ENCODE measurements around the gene JMJD6.
"Not testable (repeated sequence)": the region's sequence is repeated elsewhere in the genome, so short reads cannot be mapped to it uniquely, and the experiment has no call there.

Gene JMJD6

DNA sequence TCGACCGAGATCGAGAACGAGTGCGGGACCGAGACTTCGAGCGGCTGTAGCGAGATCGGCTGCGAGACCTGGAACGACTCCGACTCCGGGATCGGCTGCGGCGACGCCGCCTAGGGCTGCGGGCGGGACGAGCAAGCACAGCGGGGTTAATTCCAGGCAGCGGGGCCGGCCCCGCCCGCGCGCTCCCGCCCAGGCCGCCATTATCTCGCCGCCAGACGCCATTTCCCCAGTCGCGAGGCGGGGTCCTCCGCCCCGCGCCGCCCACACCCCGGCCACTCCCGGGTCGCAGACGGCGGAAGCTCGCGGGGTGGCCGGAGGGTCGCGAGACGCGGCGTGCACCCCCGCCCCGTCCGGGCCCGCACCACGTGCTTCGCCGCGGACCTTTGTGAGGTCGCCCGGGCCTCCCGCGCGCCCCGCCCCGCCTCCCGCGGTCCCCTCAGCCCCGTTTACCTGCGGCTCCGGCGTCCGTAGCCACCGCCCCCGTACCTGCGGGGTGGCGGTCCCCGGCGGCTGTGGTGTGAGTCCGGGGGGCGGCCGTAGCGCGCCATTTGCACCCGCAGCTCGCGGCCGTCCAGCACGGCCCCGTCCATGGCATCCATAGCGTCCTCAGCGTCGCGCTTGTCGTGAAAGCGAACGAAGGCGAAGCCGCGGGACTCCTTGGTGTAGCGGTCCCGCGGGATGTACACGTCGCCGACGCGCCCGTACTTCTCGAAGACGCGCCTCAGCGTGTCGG, 10.1 kb upstream of the JMJD6 start:
- DNase-seq (ENCODE audit: low read depth in 2 of 2) = no peak

DNA sequence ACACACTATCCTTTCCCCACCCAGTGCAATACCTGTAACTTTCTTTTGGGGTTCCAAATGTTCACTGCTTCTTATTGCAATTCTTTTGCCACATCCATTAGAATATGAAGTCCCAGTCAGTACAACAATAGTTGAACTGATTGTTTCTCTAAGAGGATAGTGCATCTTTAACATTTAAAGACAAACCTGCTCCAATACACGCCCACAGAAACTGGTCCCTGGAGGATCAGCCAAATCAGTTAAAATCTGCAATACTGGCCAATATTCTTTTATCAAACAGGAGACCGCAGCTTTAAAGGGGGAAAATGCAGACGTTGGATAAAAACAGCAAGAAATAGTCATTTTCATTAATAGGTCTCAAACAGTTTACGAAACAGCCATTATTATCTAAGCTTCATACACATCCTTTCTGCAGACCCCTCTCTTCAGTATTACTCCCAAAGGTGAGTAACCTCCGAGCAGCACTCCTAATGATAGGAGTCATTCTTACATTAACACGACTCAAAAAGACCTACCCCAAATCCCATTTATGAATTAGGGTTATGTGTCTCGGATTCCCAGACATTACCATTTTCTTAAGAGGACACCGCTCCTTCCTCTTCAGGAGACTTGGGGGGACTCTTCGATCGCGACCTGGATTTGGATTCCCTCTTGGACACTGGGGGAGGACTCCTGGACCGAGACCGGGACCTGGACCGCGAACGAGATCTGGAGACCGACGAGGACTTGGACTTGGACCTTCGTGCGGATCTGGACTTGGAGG, 9.4 kb upstream of the JMJD6 start:
- no peak for DNase-seq (ENCODE audit: low read depth in 2 of 2)

DNA sequence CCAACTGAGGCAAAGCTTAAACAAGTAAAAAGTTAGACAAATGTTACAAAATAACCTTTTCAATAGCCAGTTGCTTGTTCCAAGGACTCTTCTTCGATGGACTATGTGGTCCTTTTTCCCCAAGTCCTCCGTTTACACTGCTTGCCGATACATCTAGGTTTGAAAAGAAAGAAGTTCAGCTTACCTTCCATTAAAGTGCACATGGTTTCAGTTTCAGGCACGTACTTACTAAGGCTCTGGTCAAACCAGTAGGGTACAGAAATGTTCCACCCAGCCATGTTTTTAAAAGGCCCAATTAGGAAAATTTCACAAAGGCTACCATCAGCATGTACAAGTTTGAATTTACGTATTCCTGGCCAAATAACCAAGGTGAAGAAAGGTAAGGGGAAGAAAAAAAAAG, 8.6 kb upstream of the JMJD6 start:
- no peak for DNase-seq (ENCODE audit: low read depth in 2 of 2)

DNA sequence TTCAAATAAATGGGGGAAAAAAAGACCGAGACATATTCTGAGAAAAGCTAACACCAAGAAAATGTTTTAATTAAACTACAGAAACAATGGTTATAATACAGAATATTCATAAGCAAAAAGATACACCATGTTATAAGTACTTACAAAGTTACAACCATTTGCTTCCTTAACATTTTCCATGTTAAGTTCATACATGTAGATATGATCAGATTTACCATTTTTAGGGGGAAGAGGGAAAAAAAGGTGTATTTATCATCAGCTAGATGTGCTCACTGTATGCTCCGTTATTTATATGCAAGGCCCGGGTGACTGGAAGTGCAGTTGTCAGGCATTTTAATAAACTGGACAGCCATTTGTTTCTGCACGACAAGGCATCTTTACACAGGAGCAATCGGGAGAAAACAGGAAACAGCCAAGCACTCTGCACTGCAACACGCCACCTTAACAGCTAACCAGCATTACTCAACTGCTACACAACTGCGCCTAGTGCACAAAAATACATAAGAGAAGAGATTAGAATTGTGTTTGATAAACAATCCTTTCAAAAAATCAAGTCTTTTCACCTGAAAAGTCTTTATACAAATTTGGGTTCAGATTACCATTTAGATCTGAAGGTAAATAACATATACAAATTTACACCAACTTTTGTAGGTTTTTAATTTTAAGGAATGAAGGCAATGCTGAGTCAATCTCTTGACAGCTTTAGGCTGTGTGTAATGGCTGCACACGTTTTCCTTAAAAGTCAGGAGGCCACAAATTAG, 7.9 kb upstream of the JMJD6 start:
- DNase-seq (ENCODE audit: low read depth in 2 of 2) = no peak

DNA sequence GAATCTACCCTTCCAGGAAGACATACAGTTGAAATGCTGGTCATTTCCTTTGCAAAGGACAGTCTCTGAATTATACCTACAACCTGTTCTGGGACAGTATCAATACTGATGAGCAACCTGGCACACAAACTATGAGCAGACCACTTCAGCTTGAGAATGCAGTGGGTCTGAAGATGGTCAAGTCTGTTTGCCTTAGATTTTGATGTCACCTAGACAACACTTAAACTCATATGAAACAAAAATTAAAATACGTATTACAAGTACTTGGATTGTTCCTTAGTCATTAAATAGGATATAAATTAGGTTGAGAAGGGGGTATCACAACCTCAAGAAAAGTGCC, 7.2 kb upstream of the JMJD6 start:
- DNase-seq (ENCODE audit: low read depth in 2 of 2) = no peak

DNA sequence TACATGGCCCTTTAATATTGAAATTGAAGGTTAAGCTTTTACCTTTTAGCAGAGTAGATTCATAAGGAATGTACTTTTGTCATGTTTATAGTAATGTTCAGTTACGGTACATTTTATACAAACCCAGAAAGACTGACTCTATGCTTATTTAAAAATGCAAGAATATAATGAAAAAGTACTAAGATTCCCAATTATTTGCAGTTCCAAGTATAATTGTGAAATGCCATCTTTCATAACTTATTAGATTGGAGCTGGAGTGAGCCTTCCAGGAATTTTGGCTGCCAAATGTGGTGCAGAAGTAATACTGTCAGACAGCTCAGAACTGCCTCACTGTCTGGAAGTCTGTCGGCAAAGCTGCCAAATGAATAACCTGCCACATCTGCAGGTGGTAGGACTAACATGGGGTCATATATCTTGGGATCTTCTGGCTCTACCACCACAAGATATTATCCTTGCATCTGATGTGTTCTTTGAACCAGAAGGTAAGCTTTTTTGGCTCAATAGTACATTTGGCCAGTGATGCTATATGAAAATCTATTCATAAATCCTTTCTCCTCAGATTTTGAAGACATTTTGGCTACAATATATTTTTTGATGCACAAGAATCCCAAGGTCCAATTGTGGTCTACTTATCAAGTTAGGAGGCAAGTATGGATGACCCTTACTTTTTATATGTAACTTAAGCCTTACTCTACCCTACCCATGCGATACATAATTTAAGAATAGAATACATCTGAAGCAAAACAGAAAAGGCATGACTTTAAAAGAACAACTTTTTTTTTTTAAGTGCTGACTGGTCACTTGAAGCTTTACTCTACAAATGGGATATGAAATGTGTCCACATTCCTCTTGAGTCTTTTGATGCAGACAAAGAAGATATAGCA, 6.6 kb upstream of the JMJD6 start:
- no peak for DNase-seq (ENCODE audit: low read depth in 2 of 2)

DNA sequence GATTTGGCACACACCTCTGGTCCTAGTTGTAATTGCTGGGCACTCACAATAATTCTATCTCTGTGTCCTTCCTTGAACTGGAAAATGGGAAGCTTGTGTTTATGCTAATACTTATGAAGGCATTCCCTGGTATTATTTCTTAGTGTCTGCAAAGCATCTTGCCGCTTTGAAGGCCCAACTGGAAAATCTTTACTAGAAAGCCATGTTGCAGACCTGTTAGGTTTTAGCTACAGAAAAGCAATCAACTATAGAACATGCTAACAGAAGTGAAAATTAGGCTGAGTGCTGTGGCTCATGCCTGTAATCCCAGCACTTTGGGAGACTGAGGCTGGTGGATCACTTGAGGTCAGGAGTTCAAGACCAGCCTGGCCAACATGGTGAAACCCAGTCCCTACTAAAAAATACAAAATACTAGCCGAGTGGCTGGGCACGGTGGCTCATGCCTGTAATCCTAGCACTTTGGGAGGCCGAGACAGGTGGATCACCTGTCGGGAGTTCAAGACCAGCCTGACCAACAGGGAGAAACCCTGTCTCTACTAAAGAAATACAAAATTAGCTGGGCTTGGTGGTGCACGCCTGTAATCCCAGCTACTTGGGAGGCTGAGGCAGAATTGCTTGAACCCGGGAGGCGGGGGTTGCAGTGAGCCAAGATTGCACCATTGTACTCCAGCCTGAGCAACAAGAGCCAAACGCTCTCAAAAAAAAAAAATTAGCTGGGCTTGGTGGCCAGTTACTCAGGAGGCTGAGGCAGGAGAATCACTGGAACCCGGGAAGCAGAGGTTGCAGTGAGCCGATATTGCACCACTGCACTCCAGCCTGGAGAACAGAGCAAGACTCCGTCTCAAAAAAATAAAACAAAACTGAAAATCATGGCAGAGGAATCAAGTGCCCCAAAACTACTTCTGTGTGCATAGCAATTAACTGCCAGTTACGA, 5.7 kb upstream of the JMJD6 start:
- not testable (repeated sequence) for DNase-seq (ENCODE audit: low read depth in 2 of 2)

DNA sequence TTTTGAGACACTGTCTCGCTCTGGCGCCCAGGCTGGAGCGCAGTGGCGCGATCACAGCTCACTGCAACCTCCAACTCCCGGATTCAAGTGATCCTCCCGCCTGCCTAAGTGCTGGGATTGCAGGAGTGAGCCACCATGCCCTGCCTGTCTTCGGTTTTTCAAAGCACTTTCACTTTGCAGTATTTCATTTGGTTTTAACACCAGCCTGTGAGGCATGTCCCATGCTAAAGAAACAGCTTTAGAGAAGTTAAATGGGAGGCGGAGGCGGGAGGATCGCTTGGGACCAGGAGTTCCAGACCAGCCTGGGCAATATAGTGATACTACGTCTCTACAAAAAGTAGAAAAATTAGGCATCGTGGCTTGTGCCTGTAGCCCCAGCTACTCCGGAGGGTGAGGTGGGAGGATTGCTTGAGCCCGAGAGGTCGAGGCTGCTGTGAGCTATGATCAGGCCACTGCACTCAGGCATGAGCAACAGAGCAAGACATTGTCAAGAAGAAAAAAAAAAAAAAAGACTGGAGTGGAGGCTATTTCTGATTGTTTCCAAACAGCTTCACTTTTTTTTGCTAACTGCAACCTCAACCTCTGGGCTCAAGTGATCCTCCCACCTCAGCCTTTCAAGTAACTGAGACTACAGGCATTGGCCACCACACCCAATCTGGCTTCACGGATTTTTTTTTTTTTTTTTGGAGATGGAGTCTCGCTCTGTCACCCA, 1.5 kb upstream of the JMJD6 start:
- DNase-seq (ENCODE audit: low read depth in 2 of 2) = no peak

DNA sequence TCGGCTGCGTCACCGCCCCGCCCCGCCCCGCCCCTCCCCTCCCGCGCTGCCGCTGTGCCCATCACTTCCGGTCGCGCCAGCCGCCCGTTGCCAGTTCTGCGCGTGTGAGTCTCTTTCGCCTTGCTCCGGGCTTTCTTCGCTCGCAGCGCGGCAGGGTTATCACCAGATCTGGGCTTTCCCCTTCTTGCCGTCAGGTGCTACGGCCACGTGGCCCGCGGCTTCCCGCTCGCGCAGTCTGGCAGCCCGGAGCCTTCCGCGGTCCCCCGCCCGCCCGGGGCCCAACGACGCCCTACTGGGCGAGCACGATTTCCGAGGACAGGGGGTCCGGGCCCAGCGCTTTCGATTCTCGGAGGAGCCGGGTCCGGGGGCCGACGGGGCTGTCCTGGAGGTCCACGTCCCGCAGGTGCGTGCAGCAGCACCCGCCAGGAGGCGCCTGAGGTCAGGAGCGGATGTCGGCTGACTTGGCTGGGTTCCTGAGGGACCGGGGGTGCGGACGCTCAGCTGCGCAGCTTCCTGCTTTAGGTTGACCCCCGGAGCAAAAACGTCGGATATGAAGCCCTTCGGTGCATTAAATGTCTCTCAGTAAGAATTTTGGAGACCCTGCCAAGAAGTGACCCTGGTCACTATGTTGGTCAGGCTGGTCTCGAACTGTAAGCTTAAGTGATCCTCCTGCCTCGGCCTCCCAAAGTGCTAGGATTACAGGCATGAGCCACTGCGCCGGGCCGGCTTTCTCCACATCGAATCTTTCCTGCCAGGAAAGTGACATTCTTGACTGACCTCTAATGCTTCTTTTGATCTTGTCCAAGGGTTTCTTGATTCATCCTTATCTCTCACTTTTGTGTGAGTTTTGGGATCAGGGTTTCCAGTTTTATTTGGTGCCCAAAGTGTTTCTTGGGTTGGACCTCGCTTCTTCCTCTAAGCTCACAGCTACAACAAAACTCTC, 641 bp upstream of the JMJD6 start, which contains the start of gene METTL23:
METTL23 (plus strand) TSS at position 64 of the 943 bp plus-strand sequence. CDS start 2,872 bp downstream, outside the sequence.
- no peak for DNase-seq (ENCODE audit: low read depth in 2 of 2)

DNA sequence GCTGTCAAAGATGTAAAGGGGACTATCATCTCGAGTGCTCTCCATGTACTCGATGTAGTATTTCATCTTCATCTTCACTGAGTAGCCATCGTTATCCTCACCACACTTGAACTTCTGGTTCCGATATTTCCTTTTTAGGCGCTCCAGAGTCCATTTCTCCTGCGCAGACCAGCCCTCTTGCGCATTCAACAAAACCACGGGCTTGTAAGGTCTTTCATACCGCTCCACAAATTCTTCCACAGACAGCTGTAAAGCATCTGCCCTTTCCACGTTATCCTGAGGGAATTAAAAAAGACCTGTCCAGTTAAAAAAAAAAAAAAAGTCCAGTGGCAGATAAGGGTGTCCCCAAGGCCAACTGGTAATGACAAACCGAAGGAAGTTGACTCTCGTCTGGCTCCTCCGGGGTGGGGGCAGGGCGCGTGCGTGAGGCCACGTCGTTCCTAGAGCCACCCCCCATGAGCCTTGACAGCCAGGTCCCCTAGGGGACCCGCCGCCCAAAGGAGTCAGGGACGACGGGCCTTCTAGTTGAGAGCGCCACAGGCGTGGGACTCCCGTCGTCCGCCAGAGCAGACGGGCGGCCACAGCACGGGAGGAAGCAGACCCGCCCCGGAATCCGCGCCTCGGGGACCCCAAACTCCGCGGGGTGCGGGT, 701 bp downstream of the JMJD6 start:
- DNase-seq (ENCODE audit: low read depth in 2 of 2) = no peak

DNA sequence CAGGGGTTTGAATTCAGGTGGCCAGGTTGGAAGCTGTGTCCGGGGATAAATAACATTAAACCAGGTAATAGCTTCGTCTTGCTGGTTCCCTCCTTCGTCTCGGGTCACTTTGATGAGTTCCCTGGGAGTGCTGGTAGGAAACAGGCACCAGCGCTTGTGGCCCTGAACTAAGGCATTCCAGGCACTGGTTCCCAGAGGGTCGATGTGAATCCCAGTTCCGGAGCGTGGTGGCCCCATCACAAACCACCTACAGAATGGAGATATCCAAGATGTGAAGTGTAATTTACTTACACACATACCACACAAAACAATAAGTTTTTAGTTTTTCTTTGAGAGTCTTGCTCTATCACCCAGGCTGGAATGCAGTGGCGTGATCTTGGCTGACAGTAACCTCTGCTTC, 2.6 kb downstream of the JMJD6 start:
- DNase-seq (ENCODE audit: low read depth in 2 of 2) = no peak

DNA sequence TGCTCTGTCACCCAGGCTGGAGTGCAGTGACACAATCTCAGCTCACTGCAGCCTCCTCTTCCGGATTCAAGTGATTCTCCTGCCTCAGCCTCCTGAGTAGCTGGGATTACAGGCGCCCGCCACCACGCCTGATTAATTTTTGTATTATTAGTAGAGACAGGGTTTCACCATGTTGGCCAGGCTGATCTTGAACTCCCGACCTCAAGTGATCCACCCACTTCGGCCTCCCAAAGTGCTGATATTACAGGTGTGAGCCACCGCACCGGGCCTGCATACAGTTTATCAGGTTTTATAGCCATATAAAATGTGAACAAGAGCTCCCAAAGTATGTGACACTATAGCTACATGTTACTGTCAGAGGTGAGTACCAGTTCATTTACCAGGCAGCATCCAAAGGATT, 3.4 kb downstream of the JMJD6 start:
- not testable (repeated sequence) for DNase-seq (ENCODE audit: low read depth in 2 of 2)

DNA sequence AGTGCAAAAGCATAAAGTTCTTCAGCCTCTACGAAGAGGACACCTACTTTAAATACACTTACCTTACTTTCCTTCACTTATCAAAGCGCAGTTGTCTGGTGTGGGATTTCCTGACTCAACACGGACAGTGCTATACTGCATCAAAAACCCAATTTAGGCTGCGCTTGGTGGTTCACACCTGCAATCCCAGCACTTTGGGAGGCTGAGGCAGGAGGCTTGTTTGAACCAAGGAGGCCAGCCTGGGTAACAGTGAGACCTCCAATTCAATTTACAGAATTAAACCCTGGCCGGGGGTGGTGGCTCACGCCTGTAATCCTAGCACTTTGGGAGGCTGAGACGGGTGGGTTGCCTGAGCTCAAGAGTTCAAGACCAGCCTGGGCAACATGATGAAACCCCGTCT, 4.1 kb downstream of the JMJD6 start:
- DNase-seq (ENCODE audit: low read depth in 2 of 2) = no peak

DNA sequence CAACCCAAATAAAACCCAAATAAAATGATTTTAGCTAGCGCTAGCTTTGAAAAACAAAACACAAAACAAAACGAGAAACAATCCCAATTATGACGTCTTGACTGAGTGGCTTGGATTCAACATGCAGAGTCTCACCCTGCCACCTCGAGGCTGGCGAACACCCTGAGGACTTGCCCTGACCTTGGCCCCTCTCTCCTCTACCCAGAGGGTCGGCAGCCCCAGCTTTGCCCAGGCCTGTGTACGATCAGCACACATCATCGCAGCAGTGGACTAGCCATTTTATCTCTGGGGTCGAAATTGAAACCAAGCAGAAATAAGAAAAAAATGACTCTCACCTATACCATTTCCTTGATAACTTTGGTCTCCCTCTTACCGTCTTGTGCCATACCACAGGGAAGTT, 4.9 kb downstream of the JMJD6 start:
- no peak for DNase-seq (ENCODE audit: low read depth in 2 of 2)

DNA sequence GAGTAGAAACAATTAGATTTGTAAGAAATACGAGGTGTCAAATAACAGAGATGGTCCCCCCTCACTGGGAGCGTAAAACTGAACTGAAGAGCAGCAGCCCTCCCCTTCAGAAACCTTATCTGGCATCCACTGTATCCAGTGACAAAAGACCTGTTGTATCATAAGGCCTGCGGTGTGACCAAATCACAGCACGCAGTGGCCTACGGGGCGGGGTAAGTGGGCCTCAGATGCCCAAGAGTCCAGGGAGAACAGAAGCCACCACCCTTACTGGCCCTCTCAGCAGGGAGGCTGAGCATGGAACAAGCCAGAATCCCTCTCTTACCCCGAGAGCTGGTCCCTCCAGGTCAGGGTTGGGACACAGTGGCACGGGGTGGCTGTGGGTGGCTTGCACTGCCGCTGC, 5.5 kb downstream of the JMJD6 start:
- DNase-seq (ENCODE audit: low read depth in 2 of 2) = no peak

DNA sequence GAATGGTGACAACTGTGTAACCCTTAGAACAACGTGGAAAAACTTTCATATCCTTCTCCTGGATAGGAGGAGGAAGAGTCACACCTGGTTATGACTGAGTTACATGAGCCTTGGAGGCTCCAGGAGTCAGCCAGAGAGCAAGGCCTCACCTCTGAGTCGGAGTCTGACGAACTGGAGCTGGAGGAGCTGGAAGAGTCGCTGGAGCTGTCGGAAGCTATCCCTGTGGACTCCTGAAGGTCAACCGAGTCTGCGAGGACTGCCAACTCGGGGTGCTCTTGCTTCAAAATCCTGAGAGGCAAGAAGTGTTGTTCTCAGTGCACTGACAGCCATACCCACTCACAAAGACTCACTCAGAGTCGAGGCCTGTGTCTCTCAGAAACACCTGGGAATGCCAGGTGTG, 6.2 kb downstream of the JMJD6 start:
- no peak for DNase-seq (ENCODE audit: low read depth in 2 of 2)

DNA sequence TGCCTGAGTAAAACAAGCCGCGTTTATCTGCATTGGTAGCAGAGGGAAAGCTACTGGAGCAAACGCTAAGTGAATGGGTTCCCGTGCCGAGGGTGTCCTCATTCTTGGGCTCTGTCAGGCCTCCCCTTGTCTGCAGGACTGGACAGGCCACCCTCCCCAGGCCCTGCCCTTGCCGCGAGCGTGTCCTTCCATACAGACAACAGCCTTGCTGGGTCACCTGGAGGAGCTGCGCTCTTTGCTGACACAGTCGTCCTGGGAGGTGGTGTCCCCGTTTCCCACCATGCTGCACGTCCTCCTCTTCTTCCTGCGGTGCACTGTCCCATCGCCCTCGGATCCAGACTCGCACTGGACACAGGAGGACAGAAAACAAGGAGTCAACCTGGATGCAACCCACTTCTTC, 7.9 kb downstream of the JMJD6 start:
- DNase-seq (ENCODE audit: low read depth in 2 of 2) = no peak

DNA sequence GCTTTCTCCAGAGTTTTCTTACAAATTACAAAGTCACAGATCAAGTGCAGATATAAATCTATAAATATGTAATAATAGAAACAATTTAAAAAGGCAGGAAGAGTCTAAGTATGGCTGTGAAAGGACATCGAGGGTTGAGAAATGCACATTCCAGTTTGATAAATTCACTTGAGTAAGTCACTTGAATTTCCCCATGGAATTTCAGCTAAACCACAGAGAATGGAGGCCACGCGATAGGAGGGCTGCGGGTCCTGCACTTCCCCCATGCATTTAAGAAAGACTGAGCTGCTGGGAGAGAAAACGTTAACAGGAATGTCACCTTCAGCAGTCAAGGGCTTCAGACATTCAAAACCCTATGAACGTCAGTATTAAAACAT, 9.6 kb downstream of the JMJD6 start:
- peak; percentile 80 to 82 for DNase-seq (ENCODE audit: low read depth in 2 of 2)

Measured in fibroblast of skin of left biceps (primary cell).